ENCODE results near the gene CST3.

- TF ChIP-seq, protein P1, sequence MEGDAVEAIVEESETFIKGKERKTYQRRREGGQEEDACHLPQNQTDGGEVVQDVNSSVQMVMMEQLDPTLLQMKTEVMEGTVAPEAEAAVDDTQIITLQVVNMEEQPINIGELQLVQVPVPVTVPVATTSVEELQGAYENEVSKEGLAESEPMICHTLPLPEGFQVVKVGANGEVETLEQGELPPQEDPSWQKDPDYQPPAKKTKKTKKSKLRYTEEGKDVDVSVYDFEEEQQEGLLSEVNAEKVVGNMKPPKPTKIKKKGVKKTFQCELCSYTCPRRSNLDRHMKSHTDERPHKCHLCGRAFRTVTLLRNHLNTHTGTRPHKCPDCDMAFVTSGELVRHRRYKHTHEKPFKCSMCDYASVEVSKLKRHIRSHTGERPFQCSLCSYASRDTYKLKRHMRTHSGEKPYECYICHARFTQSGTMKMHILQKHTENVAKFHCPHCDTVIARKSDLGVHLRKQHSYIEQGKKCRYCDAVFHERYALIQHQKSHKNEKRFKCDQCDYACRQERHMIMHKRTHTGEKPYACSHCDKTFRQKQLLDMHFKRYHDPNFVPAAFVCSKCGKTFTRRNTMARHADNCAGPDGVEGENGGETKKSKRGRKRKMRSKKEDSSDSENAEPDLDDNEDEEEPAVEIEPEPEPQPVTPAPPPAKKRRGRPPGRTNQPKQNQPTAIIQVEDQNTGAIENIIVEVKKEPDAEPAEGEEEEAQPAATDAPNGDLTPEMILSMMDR (IDR thresholded peaks at IDR 0.05) = no peak
- no peak for TF ChIP-seq POLR2A (IDR thresholded peaks at IDR 0.05)
These were observed 39.3 kb downstream of the CST3 start for GRCh38 chr20:23598481-23598880.
